ENCODE data around the gene CCNJL.

DNA sequence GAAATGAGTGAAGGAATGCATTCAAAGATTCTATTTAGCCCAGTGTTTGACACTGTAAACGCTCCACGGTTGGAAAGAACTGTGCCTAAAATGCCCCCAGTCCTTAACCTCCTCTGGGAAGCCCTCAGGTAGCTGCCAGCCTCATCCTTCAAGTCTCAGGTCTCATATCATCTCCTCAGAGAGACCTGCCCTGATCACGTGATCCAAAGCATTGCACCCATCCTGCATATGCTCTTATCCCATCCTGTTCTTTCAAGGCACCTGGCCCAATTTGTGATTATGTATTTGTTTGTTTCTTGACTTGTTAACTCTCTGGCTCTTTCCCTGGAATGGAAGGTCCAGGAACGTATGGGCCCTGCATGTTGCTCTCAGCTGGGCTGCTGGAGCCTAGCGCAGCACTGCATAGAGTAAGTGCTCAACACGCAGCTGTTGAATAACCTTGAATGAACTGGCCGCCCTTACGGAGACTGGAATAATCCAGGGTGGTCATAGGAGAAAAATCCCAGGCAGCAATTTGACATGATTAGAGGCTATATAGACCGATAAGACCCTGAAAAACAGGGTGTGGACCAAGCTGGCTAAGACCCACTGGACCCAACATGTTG lies 49.4 kb upstream of the CCNJL start:
- TF ChIP-seq, protein P1, sequence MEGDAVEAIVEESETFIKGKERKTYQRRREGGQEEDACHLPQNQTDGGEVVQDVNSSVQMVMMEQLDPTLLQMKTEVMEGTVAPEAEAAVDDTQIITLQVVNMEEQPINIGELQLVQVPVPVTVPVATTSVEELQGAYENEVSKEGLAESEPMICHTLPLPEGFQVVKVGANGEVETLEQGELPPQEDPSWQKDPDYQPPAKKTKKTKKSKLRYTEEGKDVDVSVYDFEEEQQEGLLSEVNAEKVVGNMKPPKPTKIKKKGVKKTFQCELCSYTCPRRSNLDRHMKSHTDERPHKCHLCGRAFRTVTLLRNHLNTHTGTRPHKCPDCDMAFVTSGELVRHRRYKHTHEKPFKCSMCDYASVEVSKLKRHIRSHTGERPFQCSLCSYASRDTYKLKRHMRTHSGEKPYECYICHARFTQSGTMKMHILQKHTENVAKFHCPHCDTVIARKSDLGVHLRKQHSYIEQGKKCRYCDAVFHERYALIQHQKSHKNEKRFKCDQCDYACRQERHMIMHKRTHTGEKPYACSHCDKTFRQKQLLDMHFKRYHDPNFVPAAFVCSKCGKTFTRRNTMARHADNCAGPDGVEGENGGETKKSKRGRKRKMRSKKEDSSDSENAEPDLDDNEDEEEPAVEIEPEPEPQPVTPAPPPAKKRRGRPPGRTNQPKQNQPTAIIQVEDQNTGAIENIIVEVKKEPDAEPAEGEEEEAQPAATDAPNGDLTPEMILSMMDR (conservative IDR thresholded peaks at IDR 0.05): no peak
- no peak for TF ChIP-seq EZH2 (IDR thresholded peaks at IDR 0.05; ENCODE audit: low read depth)

Data from PC-9 (cell line).